ENCODE measurements around the gene GLP2R. TPM values are rescaled to one million over a fixed set of nuclear protein-coding genes. Genes with fewer than 3 reads are reported as not detected.

GLP2R gene
- total and polyA plus RNA-seq, 2 of the 8 experiments (the other 6 are each of a cell fraction or from before 2014, with no cell fraction given) = not detected

DNA sequence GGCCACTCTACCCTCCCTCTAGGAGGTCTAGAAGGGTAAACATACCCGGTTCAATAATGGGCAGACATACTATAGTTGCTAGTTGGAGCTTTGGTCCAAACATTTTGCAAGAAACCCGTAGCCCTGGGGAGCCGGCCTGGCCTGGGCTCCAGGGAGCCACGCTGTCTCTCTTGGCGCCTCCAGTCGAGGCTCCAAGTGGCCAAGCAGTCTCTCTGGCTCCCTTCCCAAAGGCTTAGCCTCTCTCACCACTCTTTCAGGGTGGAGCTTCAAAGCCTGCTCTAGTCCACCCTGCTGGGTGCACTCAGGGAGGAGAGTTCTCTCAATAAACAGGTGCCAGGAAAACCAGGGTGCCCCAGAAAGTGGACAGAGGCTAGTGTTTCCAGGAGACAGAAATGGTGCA lies 47.1 kb downstream of the GLP2R start (continued):
- TF ChIP-seq EP300 (IDR thresholded peaks at IDR 0.05; ENCODE audit: borderline replicate concordance in 1 of 2, low read depth in 2 of 2, low read length in 2 of 2) (no peak), RFX5 (IDR thresholded peaks at IDR 0.05; ENCODE audit: borderline replicate concordance, low read depth, low read length) (no peak), JUND (IDR thresholded peaks at IDR 0.05; ENCODE audit: low read length) (no peak), TCF12 (IDR thresholded peaks at IDR 0.05; ENCODE audit: low read depth, low read length) (no peak), SIRT6 (IDR thresholded peaks at IDR 0.05; ENCODE audit: low read length) (no peak), BACH1 (IDR thresholded peaks at IDR 0.05; ENCODE audit: low read length) (no peak), ZNF274 (IDR thresholded peaks at IDR 0.05; ENCODE audit: borderline replicate concordance, extremely low read depth, low read length) (no peak), CHD1 (IDR thresholded peaks at IDR 0.05; ENCODE audit: low read depth, low read length) (no peak)

All from H1 (cell line).